NK-92 treated with Interleukin-12 subunit alpha and Interleukin-12 subunit beta, amount 100 ng/mL, for 24 hours (cell line): ENCODE data around the gene TMEM178B.

Experiments
- DNase-seq: peaks from one replicate; lab custom pipeline; 2025; lab: John Stamatoyannopoulos, UW

TMEM178B gene

GRCh38 chr7:141221007-141221612 is 147.2 kb downstream of the TMEM178B start:
- DNase-seq: no peak

- DNase-seq: no peak
Observed at GRCh38 chr7:141225916-141226618, 152.2 kb downstream of the TMEM178B start.

DNA sequence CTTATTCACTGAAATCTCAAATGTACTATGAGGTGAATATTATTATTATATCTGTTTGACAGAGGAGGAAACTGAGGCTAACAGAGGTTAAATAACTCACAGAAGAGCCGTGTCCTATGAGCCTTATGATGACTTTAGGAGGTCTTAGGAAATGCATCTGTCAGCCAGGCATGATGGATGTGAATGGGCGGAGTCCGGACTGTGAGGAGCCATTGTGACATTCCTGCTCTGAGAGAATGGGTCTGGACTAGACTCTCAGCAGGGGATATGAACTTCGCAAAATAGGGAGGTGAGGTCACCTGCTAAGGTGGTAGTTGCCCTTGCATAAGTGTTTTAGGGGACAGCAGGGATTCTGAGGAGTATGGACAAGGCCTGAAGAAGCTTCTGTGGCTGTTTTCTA is 153.6 kb downstream of the TMEM178B start:
- DNase-seq: no peak

DNA sequence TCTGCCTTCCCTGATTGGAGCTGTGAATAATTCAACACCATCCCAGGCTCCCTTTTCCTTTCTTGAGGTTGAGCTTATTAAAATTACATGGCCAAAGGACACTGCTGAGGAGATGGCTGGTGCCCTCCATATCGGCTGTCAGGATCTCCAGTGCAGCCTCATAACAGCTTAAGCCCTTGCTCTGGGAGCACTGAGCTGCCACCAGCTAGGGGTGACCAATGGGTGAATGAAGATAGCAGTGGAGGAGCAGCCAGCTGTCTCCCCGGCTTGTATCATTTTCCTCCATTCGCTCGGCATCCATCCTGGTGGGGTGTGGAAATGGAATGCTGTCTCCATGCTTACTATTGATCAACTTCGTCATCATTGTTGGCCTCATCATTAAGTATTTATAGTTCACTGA is 154.6 kb downstream of the TMEM178B start:
- no peak for DNase-seq

DNA sequence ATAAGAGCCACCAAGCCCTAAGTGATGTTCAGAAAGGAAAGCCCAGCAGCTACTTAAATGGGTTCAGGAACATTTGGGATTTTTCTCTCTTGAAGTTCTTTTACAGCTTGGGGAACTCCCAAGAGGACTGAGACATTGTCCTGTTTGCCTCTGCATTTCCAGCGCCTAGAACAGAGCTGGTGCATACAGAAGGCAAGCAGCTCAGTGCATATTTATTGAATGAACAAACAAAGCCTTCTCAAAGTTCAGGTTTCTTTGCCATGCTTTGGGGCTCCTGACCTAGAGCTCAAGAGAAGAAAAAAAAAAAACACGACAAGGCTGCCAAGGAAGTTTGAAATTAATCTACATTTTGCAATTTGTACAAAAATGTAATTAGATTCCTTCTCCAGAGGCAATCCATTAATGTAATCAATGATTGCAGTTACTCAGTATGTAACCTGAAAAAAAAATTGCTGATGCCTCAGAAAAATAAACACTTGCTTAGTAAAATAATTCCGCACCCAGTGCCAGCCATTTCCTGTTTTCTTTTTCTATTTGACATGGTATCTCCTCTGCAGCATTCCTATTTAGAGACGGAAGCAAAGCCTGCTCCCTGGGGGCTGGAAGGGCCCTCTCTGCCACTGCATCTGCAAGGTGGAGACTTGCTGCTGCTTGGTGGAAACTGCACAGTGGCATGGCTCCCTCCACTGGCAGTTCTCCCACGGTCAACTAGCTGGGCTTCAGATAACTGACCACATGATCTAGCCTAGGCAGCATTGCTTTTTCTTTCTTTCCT is 157.3 kb downstream of the TMEM178B start:
- DNase-seq: no peak

DNA sequence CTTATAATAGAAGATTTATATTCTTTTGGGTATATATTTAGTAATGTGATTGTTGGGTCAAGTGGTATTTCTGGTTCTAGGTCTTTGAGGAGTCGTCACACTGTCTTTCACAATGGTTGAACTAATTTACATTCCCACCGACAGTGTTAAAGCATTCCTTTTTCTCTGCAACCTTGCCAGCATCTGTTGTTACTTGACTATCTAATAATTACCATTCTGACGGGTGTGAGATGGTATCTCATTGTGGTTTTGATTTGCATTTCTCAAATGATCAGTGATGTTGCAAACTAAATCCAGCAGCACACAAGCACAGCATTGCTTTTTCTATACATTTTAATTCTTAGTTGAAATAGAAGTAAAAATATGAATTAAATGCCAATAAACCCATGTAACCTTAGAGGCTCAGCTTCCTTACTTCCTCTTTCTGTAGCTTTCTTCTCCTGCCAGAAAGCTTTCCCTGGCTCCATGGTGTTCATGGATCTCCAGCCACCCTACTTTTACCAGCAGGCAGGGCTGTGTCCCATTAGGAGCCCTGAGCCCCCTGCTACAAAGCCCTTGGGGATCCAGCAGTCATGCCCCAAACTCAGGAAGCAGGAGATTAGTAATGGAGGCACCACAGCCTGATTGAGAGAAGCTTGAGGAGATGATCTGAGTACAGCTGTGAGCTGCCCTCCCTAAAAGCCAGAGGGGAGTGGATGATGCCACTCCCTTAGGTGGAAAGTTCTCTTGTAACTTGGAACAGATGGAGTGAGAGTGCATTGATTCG is 158.6 kb downstream of the TMEM178B start:
- DNase-seq: no peak

- DNase-seq: no peak
Observed at GRCh38 chr7:141234335-141235105, 160.7 kb downstream of the TMEM178B start.

- no peak for DNase-seq
Observed at GRCh38 chr7:141235656-141236055, 161.8 kb downstream of the TMEM178B start.

GRCh38 chr7:141238596-141239243 is 164.9 kb downstream of the TMEM178B start:
- DNase-seq: no peak

GRCh38 chr7:141239661-141240060 is 165.8 kb downstream of the TMEM178B start:
- no peak for DNase-seq

DNA sequence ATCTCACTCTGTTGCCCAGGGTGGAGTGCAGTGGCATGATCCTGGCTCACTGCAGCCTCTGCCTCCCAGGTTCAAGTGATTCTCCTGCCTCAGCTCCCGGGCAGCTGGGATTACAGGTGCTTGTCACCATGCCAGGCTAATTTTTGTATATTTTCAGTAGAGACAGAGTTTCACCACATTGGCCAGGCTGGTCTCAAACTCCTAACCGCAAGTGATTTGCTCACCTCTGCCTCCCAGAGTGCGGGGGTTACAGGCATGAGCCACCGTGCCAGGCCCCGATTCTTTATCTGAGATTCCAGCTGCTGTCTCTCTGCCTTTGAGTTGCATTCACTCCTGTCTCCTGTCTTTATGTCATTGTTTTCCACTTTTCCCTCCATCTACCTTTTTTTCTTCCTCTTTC is 168.7 kb downstream of the TMEM178B start:
- no peak for DNase-seq

DNA sequence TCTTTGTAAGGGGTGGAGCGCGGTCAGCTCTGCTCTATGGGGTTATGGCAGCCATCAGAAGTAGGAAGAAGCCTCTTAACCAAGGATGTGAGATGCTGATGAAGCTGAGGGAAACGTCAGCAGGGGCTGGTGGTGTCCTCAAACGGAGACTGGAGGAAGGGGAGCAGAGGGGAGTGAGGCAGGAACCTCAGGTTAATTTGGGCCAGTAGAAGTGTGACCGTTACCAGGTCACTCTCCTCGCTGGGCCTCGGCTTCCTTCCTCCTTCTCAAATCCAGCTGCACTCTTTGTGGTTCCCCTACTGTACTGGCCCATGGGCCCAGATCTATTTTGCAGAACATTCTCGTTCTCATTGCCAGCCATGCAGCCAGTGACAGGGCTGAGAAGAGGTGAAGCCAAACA is 169.5 kb downstream of the TMEM178B start:
- no peak for DNase-seq

DNA sequence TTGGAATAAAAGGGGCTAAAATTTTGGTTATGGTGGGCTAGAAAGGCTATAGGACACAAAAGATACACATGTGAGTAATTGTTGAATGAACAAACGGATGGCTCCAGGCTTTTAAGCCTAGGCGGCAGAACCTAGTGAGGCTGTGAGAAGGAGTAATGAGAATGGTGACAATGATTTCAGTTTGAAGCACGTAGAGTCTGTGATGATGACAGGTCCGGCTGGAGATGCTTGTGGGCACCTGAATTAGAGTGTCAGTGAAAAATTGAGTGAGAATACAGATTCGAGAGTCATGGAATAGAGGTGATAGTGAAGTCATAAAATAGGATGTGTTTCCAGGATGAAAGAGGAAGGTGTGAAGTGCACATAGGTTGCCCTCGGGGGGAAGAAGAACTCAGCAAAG is 170.6 kb downstream of the TMEM178B start:
- no peak for DNase-seq

GRCh38 chr7:141246426-141246825 is 172.6 kb downstream of the TMEM178B start:
- DNase-seq: no peak

DNA sequence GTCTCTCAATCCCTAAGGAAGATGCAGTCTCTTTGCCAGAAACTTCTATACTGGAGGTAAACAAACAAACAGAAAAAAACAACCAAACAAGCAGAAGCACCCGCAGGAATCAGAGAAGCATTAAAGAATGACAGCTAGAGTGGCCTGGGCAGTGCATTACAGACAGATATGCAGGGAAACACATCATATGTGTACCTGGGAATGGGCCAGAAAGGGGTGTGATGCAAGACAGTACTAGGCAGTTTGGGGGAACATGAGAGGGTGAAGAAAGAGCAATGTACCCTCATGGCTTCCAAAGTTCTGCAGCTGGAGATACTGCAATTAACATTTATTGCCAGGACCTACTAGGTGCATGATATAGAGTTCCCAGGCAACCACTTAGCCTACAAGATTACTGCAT is 177.3 kb downstream of the TMEM178B start:
- DNase-seq: no peak

- no peak for DNase-seq
Observed at GRCh38 chr7:141251957-141252356, 178.1 kb downstream of the TMEM178B start.

GRCh38 chr7:141257597-141257996 is 183.7 kb downstream of the TMEM178B start:
- no peak for DNase-seq

DNA sequence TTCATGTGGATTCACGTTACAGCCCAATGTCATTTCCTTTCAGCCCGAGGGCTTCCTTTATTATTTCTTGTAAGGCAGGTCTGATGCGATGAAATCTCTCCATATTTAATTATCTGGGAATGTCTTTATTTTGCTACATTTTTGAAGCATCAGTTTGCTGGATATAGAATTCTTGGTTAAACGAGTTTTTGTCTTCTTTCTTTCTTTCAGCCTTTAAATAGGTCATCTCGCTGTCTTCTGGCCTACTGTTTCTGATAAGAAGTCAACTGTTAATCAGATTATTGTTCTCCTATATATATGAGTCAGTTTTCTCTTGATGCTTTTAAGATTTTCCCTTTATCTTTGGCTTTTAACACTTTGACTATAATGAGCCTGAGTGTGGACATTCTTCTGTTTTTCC is 184.7 kb downstream of the TMEM178B start:
- DNase-seq: no peak

GRCh38 chr7:141262101-141263090 is 188.5 kb downstream of the TMEM178B start:
- DNase-seq: no peak

GRCh38 chr7:141263508-141263907 is 189.6 kb downstream of the TMEM178B start:
- DNase-seq: no peak
